GM19455 (cell line): ENCODE results near the gene RNMT.
"Not testable (repeated sequence)": the region's sequence is repeated elsewhere in the genome, so short reads cannot be mapped to it uniquely, and the experiment has no call there.

Source experiments
- ATAC-seq: cut with Tn5 transposase; IDR thresholded peaks from one replicate; pipeline ENCODE4 v1.9.1; 2021; ENCODE audit not compliant: unreplicated experiment

The RNMT gene

GRCh38 chr18:13726232-13726971 lies at the start of gene RNMT, which contains the start of gene FAM210A:
Gene RNMT (plus strand): TSS chr18:13726673. CDS start chr18:13731518, 4,845 bp downstream.
Gene FAM210A (minus strand): TSS chr18:13726558. CDS start chr18:13682077, 44,481 bp downstream.
- peak; percentile 94 for ATAC-seq

GRCh38 chr18:13677350-13677749 lies 49.1 kb upstream of the RNMT start:
- ATAC-seq = not testable (repeated sequence)

- no peak for ATAC-seq
Measured at GRCh38 chr18:13680612-13681011, 45.9 kb upstream of the RNMT start.

GRCh38 chr18:13681701-13682100 lies 44.8 kb upstream of the RNMT start:
- no peak for ATAC-seq

- no peak for ATAC-seq
Measured at GRCh38 chr18:13684546-13684945, 41.9 kb upstream of the RNMT start.

GRCh38 chr18:13688191-13689136 lies 38.0 kb upstream of the RNMT start:
- ATAC-seq = no peak

GRCh38 chr18:13690060-13690459 lies 36.4 kb upstream of the RNMT start:
- ATAC-seq = not testable (repeated sequence)

GRCh38 chr18:13695337-13695736 lies 31.1 kb upstream of the RNMT start:
- not testable (repeated sequence) for ATAC-seq

- ATAC-seq = no peak
Measured at GRCh38 chr18:13696961-13697360, 29.5 kb upstream of the RNMT start.

- no peak for ATAC-seq
Measured at GRCh38 chr18:13700153-13700552, 26.3 kb upstream of the RNMT start.

GRCh38 chr18:13703899-13704298 lies 22.6 kb upstream of the RNMT start:
- ATAC-seq = no peak

- ATAC-seq = no peak
Measured at GRCh38 chr18:13710414-13710831, 16.1 kb upstream of the RNMT start.

GRCh38 chr18:13712400-13713131 lies 13.9 kb upstream of the RNMT start:
- no peak for ATAC-seq

GRCh38 chr18:13713455-13714055 lies 12.9 kb upstream of the RNMT start:
- no peak for ATAC-seq

- no peak for ATAC-seq
Measured at GRCh38 chr18:13715330-13715729, 11.1 kb upstream of the RNMT start.

- no peak for ATAC-seq
Measured at GRCh38 chr18:13716916-13717315, 9.6 kb upstream of the RNMT start.

GRCh38 chr18:13720123-13720522 lies 6.3 kb upstream of the RNMT start:
- no peak for ATAC-seq

GRCh38 chr18:13720847-13721246 lies 5.6 kb upstream of the RNMT start:
- no peak for ATAC-seq

- no peak for ATAC-seq
Measured at GRCh38 chr18:13725566-13726231, 774 bp upstream of the RNMT start.

- ATAC-seq = peak; percentile 15
Measured at GRCh38 chr18:13726972-13727331, 479 bp downstream of the RNMT start.
